Calu3 (cell line): ENCODE results near the gene COL13A1. TPM values are rescaled to one million over a fixed set of nuclear protein-coding genes. Genes with fewer than 3 reads are reported as not detected.

ENCODE experiments used
- BruUV-seq: library from RNA; stranded (reverse); fragments of 400-500 nt; replicated peaks from 2 replicates; lab custom pipeline; 2021; lab: Mats Ljungman, UMichigan
- CTCF ChIA-PET: fragments of 300-600 bp; sonication (Branson Sonifier 250); formaldehyde crosslinking; loops from one replicate; lab custom pipeline; 2022; ENCODE audit warnings: antibody characterized with exemption; lab: Charles Lee
- DNase-seq: peaks from one replicate; pipeline ENCODE4 v3.0.0; 2022
- H3K27ac Mint-ChIP-seq: one replicate; pipeline ENCODE4 v1.8.0; 2022; ENCODE audit warnings: mixed read lengths; ENCODE audit not compliant: unreplicated experiment
- H3K27me3 Mint-ChIP-seq: one replicate; pipeline ENCODE4 v1.8.0; 2022; ENCODE audit warnings: mixed read lengths; ENCODE audit not compliant: unreplicated experiment
- H3K36me3 Mint-ChIP-seq: one replicate; pipeline ENCODE4 v1.8.0; 2022; ENCODE audit warnings: mild to moderate bottlenecking, moderate library complexity, mixed read lengths; ENCODE audit not compliant: insufficient read depth, unreplicated experiment
- H3K4me1 Mint-ChIP-seq: one replicate; pipeline ENCODE4 v1.8.0; 2022; ENCODE audit warnings: mild to moderate bottlenecking, low read depth, mixed read lengths; ENCODE audit not compliant: unreplicated experiment
- H3K4me3 Mint-ChIP-seq: one replicate; pipeline ENCODE4 v1.8.0; 2022; ENCODE audit warnings: mild to moderate bottlenecking, low read depth, moderate library complexity, mixed read lengths; ENCODE audit not compliant: unreplicated experiment
- H3K9me3 Mint-ChIP-seq: one replicate; pipeline ENCODE4 v1.8.0; 2022; ENCODE audit warnings: low read depth, mixed read lengths; ENCODE audit not compliant: unreplicated experiment
- intact Hi-C: fragments of 100-400 bp; cut with micrococcal nuclease; formaldehyde crosslinking; loops from one replicate; pipeline ENCODE4 v1.10.0; 2022; ENCODE audit not compliant: unreplicated experiment
- total RNA-seq: library from RNA; stranded (reverse); gene quantifications from 2 replicates; pipeline ENCODE4 v1.2.3, GENCODE V29; 2022
- TF ChIP-seq, protein P1 (sequence below): fragments of 200-600 bp; IDR thresholded peaks from one replicate; pipeline ENCODE4 v1.8.0; 2022; ENCODE audit warnings: antibody characterized with exemption; ENCODE audit not compliant: unreplicated experiment

COL13A1 gene
- total RNA-seq, 1 experiment from 2014 or later = 0.24 TPM

DNA sequence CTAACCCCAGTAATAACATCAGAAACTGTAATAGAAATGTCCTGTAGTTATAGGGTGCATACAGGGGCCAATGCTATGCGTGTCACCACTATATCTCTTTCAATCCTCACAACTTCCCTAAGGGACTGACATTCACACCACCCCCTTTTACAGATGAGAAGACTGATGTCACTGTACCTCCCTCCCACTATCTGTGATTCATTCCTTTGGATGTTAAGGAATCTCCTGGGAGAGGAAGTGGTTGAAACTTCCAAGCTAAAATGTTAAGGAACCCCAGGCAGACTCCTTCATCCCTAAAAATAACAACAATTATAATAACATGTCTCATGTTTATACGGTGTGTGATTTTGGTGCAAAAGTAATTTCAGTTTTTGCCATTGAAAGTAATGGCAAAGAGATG is 5.4 kb downstream of the COL13A1 start:
- TF ChIP-seq, protein P1, sequence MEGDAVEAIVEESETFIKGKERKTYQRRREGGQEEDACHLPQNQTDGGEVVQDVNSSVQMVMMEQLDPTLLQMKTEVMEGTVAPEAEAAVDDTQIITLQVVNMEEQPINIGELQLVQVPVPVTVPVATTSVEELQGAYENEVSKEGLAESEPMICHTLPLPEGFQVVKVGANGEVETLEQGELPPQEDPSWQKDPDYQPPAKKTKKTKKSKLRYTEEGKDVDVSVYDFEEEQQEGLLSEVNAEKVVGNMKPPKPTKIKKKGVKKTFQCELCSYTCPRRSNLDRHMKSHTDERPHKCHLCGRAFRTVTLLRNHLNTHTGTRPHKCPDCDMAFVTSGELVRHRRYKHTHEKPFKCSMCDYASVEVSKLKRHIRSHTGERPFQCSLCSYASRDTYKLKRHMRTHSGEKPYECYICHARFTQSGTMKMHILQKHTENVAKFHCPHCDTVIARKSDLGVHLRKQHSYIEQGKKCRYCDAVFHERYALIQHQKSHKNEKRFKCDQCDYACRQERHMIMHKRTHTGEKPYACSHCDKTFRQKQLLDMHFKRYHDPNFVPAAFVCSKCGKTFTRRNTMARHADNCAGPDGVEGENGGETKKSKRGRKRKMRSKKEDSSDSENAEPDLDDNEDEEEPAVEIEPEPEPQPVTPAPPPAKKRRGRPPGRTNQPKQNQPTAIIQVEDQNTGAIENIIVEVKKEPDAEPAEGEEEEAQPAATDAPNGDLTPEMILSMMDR = no peak
- no peaks in the 10 kb centered on the region for H3K4me1 Mint-ChIP-seq
- H3K27ac Mint-ChIP-seq = no peak overlapping the region
- no peak overlapping the region for H3K4me3 Mint-ChIP-seq
- intact Hi-C loops = no loop called here
- no peaks in the 10 kb centered on the region for H3K9me3 Mint-ChIP-seq
- H3K27me3 Mint-ChIP-seq = peaks cover 74% of the 10 kb centered on the region
- CTCF ChIA-PET = interaction anchor here (1.5 kb wide), 1 partner anchor 69 kb away, joined by 3 read pairs; no protein-coding TSS in a partner anchor
- no peaks in the 10 kb centered on the region for H3K36me3 Mint-ChIP-seq
- no TSS peak for BruUV-seq
- no peak for DNase-seq

DNA sequence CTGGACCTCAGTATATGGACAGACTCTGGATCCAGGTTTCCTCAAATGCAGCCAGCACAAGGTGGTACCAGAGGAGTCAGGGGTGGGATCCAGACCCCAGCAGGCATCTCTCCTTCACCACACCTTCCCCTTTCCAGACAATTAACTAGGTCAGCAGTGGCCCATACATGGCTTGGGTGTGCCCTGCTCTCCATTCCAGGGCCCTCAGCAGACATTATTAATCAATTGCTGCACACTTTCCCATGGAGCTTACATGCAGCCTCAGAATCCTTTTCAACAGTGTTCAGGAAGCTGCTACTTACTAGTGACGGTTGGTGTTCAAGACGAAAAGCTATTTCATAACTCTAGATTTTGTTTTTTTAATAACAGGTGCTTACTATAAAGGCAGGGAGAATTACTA is 6.0 kb downstream of the COL13A1 start:
- H3K27me3 Mint-ChIP-seq = peaks cover 80% of the 10 kb centered on the region
- no peak overlapping the region for H3K4me3 Mint-ChIP-seq
- DNase-seq = no peak

DNA sequence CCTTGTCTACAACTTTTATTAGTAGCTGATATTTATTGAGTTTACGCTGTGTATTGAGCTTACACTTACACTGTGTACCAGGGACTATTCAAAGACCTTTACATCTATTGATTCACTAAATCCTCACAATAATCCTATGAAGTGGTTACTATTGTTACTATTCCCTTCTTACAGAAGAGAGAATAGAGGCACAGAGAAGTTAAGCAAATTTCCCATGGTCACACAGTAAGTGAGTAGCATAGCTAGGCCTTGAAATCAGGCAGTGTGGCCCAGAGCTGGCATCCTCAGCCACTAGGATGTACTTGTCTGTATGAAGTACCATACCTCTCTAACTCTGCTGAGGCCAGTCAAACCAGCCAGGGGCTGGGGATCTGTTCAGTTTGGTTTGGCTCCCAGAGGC is 7.6 kb downstream of the COL13A1 start:
- H3K27me3 Mint-ChIP-seq = peaks cover 71% of the 10 kb centered on the region
- no peak overlapping the region for H3K27ac Mint-ChIP-seq
- no peak for DNase-seq
- no peaks in the 10 kb centered on the region for H3K36me3 Mint-ChIP-seq
- no TSS peak for BruUV-seq
- CTCF ChIA-PET = interaction anchor here (0.6 to 1.1 kb wide), 2 partner anchors 8 to 63 kb away, joined by 3 to 4 read pairs; no protein-coding TSS in a partner anchor
- H3K4me1 Mint-ChIP-seq = no peaks in the 10 kb centered on the region
- TF ChIP-seq, protein P1 = no peak
- H3K4me3 Mint-ChIP-seq = no peak overlapping the region
- H3K9me3 Mint-ChIP-seq = no peaks in the 10 kb centered on the region
- intact Hi-C loops = no loop called here

More for the DNA sequence above, 6.0 kb downstream of the COL13A1 start:
- no peaks in the 10 kb centered on the region for H3K9me3 Mint-ChIP-seq
- H3K4me1 Mint-ChIP-seq = no peaks in the 10 kb centered on the region
- BruUV-seq = no TSS peak
- H3K36me3 Mint-ChIP-seq = no peaks in the 10 kb centered on the region
- TF ChIP-seq, protein P1 = no peak
- no peak overlapping the region for H3K27ac Mint-ChIP-seq
- intact Hi-C loops = no loop called here
- CTCF ChIA-PET = interaction anchor here (1.5 kb wide), 1 partner anchor 69 kb away, joined by 3 read pairs; no protein-coding TSS in a partner anchor

DNA sequence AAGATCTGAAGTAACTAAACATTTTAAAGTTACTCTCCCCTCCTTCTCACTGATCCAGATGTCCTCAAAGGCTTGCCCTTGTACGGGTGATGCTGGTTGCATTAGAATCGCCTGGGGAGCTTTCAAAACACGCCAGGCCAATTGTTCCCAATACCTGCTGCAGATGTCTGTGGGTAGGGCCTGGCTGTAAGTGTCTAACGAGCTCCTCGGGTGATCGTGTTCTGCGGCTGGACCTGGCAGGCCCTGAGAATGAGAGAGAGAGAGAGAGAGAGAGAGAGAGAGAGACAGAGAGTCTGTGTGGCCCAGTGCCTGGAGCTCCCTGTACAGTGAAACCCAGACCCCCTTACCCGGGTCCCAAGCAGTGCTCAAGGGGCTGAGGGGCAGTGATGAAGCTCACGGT is 8.4 kb downstream of the COL13A1 start:
- CTCF ChIA-PET = interaction anchor here (0.6 to 1.1 kb wide), 3 partner anchors 9 to 595 kb away, joined by 3 to 4 read pairs (median 3); no protein-coding TSS in a partner anchor
- Mint-ChIP-seq H3K27ac (no peak overlapping the region), H3K36me3 (no peaks in the 10 kb centered on the region), H3K4me3 (no peak overlapping the region), H3K27me3 (peaks cover 64% of the 10 kb centered on the region), H3K4me1 (no peaks in the 10 kb centered on the region), H3K9me3 (no peaks in the 10 kb centered on the region)
- no TSS peak for BruUV-seq
- intact Hi-C loops = no loop called here
- DNase-seq = no peak
- TF ChIP-seq, protein P1 = no peak
